Suppressor macrophage (primary cell): ENCODE results near the gene CELF4.
A peak's percentile ranks its signal among the peaks of the same experiment; 100 is the strongest.

Experiments
- DNase-seq, 4 experiments: peaks; one replicate each; pipeline ENCODE4 v3.0.0-alpha.2; 2020 to 2022

The CELF4 gene

GRCh38 chr18:37405772-37406171 is 159.8 kb downstream of the CELF4 start:
- no peak for DNase-seq

- no peak for DNase-seq
Observed at GRCh38 chr18:37405229-37405628, 160.4 kb downstream of the CELF4 start.

GRCh38 chr18:37403788-37404187 is 161.8 kb downstream of the CELF4 start:
- no peak for DNase-seq

GRCh38 chr18:37403100-37403781 is 162.4 kb downstream of the CELF4 start:
- DNase-seq, result no peak

- DNase-seq, result no peak
Observed at GRCh38 chr18:37402735-37403099, 162.9 kb downstream of the CELF4 start.

GRCh38 chr18:37400802-37401201 is 164.8 kb downstream of the CELF4 start:
- DNase-seq, result no peak

- no peak for DNase-seq
Observed at GRCh38 chr18:37398248-37398920, 167.2 kb downstream of the CELF4 start.

- no peak for DNase-seq
Observed at GRCh38 chr18:37397814-37398213, 167.8 kb downstream of the CELF4 start.

GRCh38 chr18:37396971-37397720 is 168.5 kb downstream of the CELF4 start:
- no peak for DNase-seq

GRCh38 chr18:37395631-37396030 is 170.0 kb downstream of the CELF4 start:
- no peak for DNase-seq

- no peak for DNase-seq
Observed at GRCh38 chr18:37395138-37395537, 170.5 kb downstream of the CELF4 start.

GRCh38 chr18:37394610-37394965 is 171.0 kb downstream of the CELF4 start:
- no peak for DNase-seq

GRCh38 chr18:37393945-37394609 is 171.5 kb downstream of the CELF4 start:
- peak in 3 of 4 experiments; percentile 5 to 18 (median 8) for DNase-seq

- DNase-seq, result no peak
Observed at GRCh38 chr18:37393221-37393827, 172.3 kb downstream of the CELF4 start.

- DNase-seq, result no peak
Observed at GRCh38 chr18:37392648-37393047, 172.9 kb downstream of the CELF4 start.

- no peak for DNase-seq
Observed at GRCh38 chr18:37391698-37392548, 173.7 kb downstream of the CELF4 start.

GRCh38 chr18:37391156-37391555 is 174.4 kb downstream of the CELF4 start:
- no peak for DNase-seq

GRCh38 chr18:37390687-37391086 is 174.9 kb downstream of the CELF4 start:
- DNase-seq, result no peak

- DNase-seq, result no peak
Observed at GRCh38 chr18:37389684-37390368, 175.8 kb downstream of the CELF4 start.

- no peak for DNase-seq
Observed at GRCh38 chr18:37389041-37389440, 176.6 kb downstream of the CELF4 start.

- no peak for DNase-seq
Observed at GRCh38 chr18:37388413-37388812, 177.2 kb downstream of the CELF4 start.
